Measurements from ENCODE around the gene POLDIP2. TPM values are rescaled to one million over a fixed set of nuclear protein-coding genes. Genes with fewer than 3 reads are reported as not detected.

The POLDIP2 gene
- total and polyA plus RNA-seq, 2 of the 13 experiments (the other 11 are each of a cell fraction or from before 2014, with no cell fraction given), result 85.9 to 114 TPM

- TF ChIP-seq ZNF281 (CRISPR knock-in tag; IDR thresholded peaks at IDR 0.05; ENCODE audit: borderline replicate concordance) (peak; percentile 21; the same call in 1 of the 2 replicates), DNMT1 (CRISPR knock-in tag; IDR thresholded peaks at IDR 0.05) (no peak), ARID3A (IDR thresholded peaks at IDR 0.05; ENCODE audit: low read depth, low read length) (no peak), SRSF1 (optimal IDR thresholded peaks at IDR 0.05; ENCODE audit: low read depth, low read length) (no peak), ZZZ3 (CRISPR knock-in tag; IDR thresholded peaks at IDR 0.05; ENCODE audit: borderline replicate concordance) (no peak), TCF12 (IDR thresholded peaks at IDR 0.05) (no peak), TCF12 (CRISPR knock-in tag; IDR thresholded peaks at IDR 0.05) (no peak), GABPB1 (CRISPR knock-in tag; IDR thresholded peaks at IDR 0.05) (peak; percentile 50; the same call in 1 of the 2 replicates), TBX2 (CRISPR knock-in tag; IDR thresholded peaks at IDR 0.05; ENCODE audit: borderline replicate concordance) (peak; percentile 55; the same call in 1 of the 2 replicates), SMAD1 (CRISPR knock-in tag; IDR thresholded peaks at IDR 0.05; ENCODE audit: borderline replicate concordance, low read depth) (no peak), CBFB (CRISPR knock-in tag; IDR thresholded peaks at IDR 0.05) (no peak), ISL2 (CRISPR knock-in tag; IDR thresholded peaks at IDR 0.05) (0 out of 2 replicates have a peak, but pooled peaks have one; percentile 13), ZNF788 (CRISPR knock-in tag; IDR thresholded peaks at IDR 0.05; ENCODE audit: borderline replicate concordance) (no peak), MXI1 (IDR thresholded peaks at IDR 0.05; ENCODE audit: borderline replicate concordance, low read depth, low read length) (peak; percentile 41; the same call in 1 of the 3 replicates), RFX5 (IDR thresholded peaks at IDR 0.05; ENCODE audit: low read depth, low read length) (no peak), ZNF10 (CRISPR knock-in tag; IDR thresholded peaks at IDR 0.05; ENCODE audit: borderline replicate concordance, low read depth) (no peak), ZSCAN31 (CRISPR knock-in tag; IDR thresholded peaks at IDR 0.05; ENCODE audit: low read depth) (peak; percentile 26; the same call in 1 of the 2 replicates), SIX4 (CRISPR knock-in tag; IDR thresholded peaks at IDR 0.05) (no peak), HNRNPLL (IDR thresholded peaks at IDR 0.05; ENCODE audit: low read depth, low read length, poor library complexity, severe bottlenecking) (peak; percentile 72), ELF4 (CRISPR knock-in tag; IDR thresholded peaks at IDR 0.05; ENCODE audit: borderline replicate concordance) (no peak), POLR2A (IDR thresholded peaks at IDR 0.05; ENCODE audit: insufficient read depth in 1 of 2, low read depth in 2 of 2, low read length in 2 of 2) (peak in 1 of 2 experiments; percentile 49; a peak in 2 of 4 replicates)
- TF ChIP-seq, protein P1, sequence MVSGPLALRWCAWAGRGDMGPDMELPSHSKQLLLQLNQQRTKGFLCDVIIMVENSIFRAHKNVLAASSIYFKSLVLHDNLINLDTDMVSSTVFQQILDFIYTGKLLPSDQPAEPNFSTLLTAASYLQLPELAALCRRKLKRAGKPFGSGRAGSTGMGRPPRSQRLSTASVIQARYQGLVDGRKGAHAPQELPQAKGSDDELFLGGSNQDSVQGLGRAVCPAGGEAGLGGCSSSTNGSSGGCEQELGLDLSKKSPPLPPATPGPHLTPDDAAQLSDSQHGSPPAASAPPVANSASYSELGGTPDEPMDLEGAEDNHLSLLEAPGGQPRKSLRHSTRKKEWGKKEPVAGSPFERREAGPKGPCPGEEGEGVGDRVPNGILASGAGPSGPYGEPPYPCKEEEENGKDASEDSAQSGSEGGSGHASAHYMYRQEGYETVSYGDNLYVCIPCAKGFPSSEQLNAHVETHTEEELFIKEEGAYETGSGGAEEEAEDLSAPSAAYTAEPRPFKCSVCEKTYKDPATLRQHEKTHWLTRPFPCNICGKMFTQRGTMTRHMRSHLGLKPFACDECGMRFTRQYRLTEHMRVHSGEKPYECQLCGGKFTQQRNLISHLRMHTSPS (CRISPR knock-in tag; IDR thresholded peaks at IDR 0.05; ENCODE audit: low read depth), result no peak
Measured at GRCh38 chr17:28371245-28372202, 14.2 kb upstream of the POLDIP2 start, which contains the start of gene SARM1 (continued).
